ACC112 (cell line): ENCODE measurements around the gene CHRNA5.
A peak's percentile ranks its signal among the peaks of the same experiment; 100 is the strongest.
"Not testable (repeated sequence)": the region's sequence is repeated elsewhere in the genome, so short reads cannot be mapped to it uniquely, and the experiment has no call there.

Experiments
- H2AFZ ChIP-seq: fragments of 200-600 bp; sonication (generic); one replicate; pipeline ENCODE4 v1.6.0; 2017; ENCODE audit warnings: antibody characterized with exemption, low read length; ENCODE audit not compliant: unreplicated experiment
- H3K27ac ChIP-seq: fragments of 200-600 bp; sonication (generic); 2 replicates; pipeline ENCODE4 v1.5.1; 2014; ENCODE audit warnings: low read depth, mild to moderate bottlenecking, antibody characterized with exemption, low read length, moderate library complexity
- H3K27me3 ChIP-seq: fragments of 200-600 bp; sonication (generic); 2 replicates; pipeline ENCODE4 v1.6.1; 2014; ENCODE audit warnings: mild to moderate bottlenecking, antibody characterized with exemption, low read length, moderate library complexity, mixed read lengths; ENCODE audit not compliant: insufficient read depth
- H3K36me3 ChIP-seq: fragments of 200-600 bp; sonication (generic); 2 replicates; pipeline ENCODE4 v1.6.1; 2016; ENCODE audit warnings: mild to moderate bottlenecking, antibody characterized with exemption, low read length, moderate library complexity, mixed read lengths; ENCODE audit not compliant: insufficient read depth
- H3K4me1 ChIP-seq: fragments of 200-600 bp; sonication (generic); one replicate; pipeline ENCODE4 v1.6.1; 2016; ENCODE audit warnings: low read length, mixed read lengths; ENCODE audit not compliant: insufficient read depth, unreplicated experiment, control insufficient read depth
- H3K4me3 ChIP-seq: fragments of 200-600 bp; sonication (generic); 2 replicates; pipeline ENCODE4 v1.5.1; 2014; ENCODE audit warnings: mild to moderate bottlenecking, low read depth, low read length
- H3K79me2 ChIP-seq: fragments of 200-600 bp; sonication (generic); one replicate; pipeline ENCODE4 v1.6.0; 2016; ENCODE audit warnings: low read length; ENCODE audit not compliant: control insufficient read depth, unreplicated experiment, insufficient read depth

The CHRNA5 gene

DNA sequence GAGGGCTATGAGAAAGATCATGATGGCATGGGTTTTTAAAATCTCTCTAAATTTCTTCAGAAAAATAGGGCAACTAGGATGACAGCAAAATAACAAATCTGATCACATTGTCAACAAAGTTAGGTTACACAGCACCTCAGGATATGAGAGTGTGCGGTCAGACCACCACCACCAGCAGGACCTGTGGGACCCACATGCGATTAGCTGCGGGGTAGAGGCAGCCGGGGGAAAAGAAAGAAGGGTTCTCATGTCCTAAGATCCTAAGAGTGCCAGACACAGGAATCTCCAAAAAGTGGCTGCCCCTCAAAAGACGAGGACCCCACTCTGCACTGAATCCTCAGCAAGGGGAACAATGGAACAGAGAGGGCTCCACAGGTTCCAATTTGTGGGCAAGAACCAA, 39.9 kb downstream of the CHRNA5 start:
- no peak overlapping the region for H3K27ac ChIP-seq
- H3K4me3 ChIP-seq = no peak overlapping the region
- no peaks in the 10 kb centered on the region for H3K4me1 ChIP-seq
- H2AFZ ChIP-seq = no peak overlapping the region
- no peaks in the 10 kb centered on the region for H3K79me2 ChIP-seq
- H3K36me3 ChIP-seq = no peaks in the 10 kb centered on the region
- H3K27me3 ChIP-seq = peaks cover 25% of the 10 kb centered on the region

- H3K36me3 ChIP-seq = no peaks in the 10 kb centered on the region
- H3K79me2 ChIP-seq = no peaks in the 10 kb centered on the region
- H3K4me3 ChIP-seq = no peak overlapping the region
- H3K4me1 ChIP-seq = no peaks in the 10 kb centered on the region
- no peak overlapping the region for H3K27ac ChIP-seq
- no peak overlapping the region for H2AFZ ChIP-seq
- peaks cover 25% of the 10 kb centered on the region for H3K27me3 ChIP-seq
These were observed 40.4 kb downstream of the CHRNA5 start for GRCh38 chr15:78605680-78606079.

GRCh38 chr15:78609551-78609950, 44.2 kb downstream of the CHRNA5 start:
- H3K4me3 ChIP-seq, H3K4me1 ChIP-seq, H2AFZ ChIP-seq, H3K36me3 ChIP-seq, H3K79me2 ChIP-seq, H3K27ac ChIP-seq: not testable (repeated sequence)
- H3K27me3 ChIP-seq = peaks cover 13% of the 10 kb centered on the region

DNA sequence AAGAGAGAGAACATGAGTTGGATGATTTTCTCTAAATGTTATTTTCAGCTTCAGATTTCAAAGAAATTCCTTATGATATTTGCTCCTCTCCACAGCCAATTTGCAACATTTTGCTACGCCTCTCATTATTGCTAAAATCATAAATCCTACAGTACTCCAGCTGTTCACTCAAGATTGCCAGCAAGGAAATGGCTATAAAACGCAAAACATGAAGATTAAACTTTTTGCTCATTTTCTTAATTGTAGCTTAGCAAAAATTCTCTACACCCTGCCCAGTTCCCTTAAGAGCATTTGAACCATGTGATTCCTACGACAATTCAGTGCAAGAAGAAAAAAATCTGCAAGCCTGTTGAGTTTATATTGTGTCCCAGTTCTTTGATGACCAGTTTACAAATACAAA, 48.7 kb downstream of the CHRNA5 start:
- peaks cover 2% of the 10 kb centered on the region for H3K27me3 ChIP-seq
- H3K36me3 ChIP-seq = no peaks in the 10 kb centered on the region
- peaks cover 14% of the 10 kb centered on the region for H3K4me1 ChIP-seq
- no peak overlapping the region for H2AFZ ChIP-seq
- no peaks in the 10 kb centered on the region for H3K79me2 ChIP-seq
- no peak overlapping the region for H3K27ac ChIP-seq
- H3K4me3 ChIP-seq = no peak overlapping the region

- H2AFZ ChIP-seq = no peak overlapping the region
- H3K79me2 ChIP-seq = no peaks in the 10 kb centered on the region
- H3K4me3 ChIP-seq = no peak overlapping the region
- peaks cover 14% of the 10 kb centered on the region for H3K4me1 ChIP-seq
- H3K27ac ChIP-seq = no peak overlapping the region
- H3K36me3 ChIP-seq = no peaks in the 10 kb centered on the region
- peaks cover 14% of the 10 kb centered on the region for H3K27me3 ChIP-seq
These were observed 49.9 kb downstream of the CHRNA5 start for GRCh38 chr15:78615151-78615589.

- no peak overlapping the region for H2AFZ ChIP-seq
- H3K36me3 ChIP-seq = no peaks in the 10 kb centered on the region
- no peak overlapping the region for H3K27ac ChIP-seq
- H3K79me2 ChIP-seq = no peaks in the 10 kb centered on the region
- H3K4me3 ChIP-seq = no peak overlapping the region
- peaks cover 27% of the 10 kb centered on the region for H3K27me3 ChIP-seq
- peaks cover 14% of the 10 kb centered on the region for H3K4me1 ChIP-seq
These were observed 51.2 kb downstream of the CHRNA5 start for GRCh38 chr15:78616506-78616905.

DNA sequence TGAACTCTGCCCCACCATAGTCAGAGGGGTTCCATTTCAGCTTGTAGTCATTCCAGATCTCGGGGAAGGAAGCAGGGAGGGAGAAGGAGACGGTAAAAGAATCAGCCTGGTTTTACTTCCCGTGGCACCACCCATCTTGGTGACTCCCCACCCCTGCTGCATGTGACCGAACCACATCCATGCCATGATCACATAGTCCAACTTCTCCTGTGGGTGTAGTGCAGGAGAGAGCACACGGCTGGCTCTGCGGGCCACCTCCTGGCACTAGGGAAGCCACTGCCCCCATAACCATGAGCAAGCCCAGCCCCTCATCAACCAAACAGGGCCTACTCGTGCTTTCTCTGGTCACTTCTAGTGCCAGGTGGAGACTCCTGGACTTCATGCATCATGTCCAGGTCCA, 51.8 kb downstream of the CHRNA5 start:
- Histone ChIP-seq H3K27ac (no peak overlapping the region), H3K36me3 (no peaks in the 10 kb centered on the region), H3K27me3 (peaks cover 33% of the 10 kb centered on the region), H2AFZ (no peak overlapping the region), H3K79me2 (no peaks in the 10 kb centered on the region), H3K4me3 (no peak overlapping the region), H3K4me1 (peaks cover 14% of the 10 kb centered on the region)

DNA sequence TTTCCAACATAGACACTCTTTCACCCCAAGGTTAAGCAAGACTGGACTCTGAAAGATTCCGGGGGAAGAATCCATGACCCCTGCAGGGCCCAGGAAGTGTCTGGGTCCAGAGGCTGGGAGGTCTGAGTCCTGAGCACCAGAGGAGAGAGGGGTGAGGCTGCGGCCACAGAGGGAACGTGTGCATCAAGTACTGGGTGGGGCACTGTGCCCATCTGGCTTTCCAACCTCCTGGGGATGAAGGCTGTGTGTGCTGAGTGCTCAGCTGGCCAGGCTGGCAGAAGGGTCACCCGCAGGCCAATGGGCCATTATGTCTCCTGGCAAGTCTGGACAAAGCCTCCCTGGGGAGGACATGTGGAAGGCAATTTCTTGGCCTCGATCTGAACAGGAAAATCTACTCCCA, 52.2 kb downstream of the CHRNA5 start:
- Histone ChIP-seq H3K27ac (no peak overlapping the region), H3K4me3 (no peak overlapping the region), H3K79me2 (no peaks in the 10 kb centered on the region), H3K27me3 (peaks cover 37% of the 10 kb centered on the region), H3K36me3 (no peaks in the 10 kb centered on the region), H3K4me1 (peaks cover 14% of the 10 kb centered on the region), H2AFZ (no peak overlapping the region)

DNA sequence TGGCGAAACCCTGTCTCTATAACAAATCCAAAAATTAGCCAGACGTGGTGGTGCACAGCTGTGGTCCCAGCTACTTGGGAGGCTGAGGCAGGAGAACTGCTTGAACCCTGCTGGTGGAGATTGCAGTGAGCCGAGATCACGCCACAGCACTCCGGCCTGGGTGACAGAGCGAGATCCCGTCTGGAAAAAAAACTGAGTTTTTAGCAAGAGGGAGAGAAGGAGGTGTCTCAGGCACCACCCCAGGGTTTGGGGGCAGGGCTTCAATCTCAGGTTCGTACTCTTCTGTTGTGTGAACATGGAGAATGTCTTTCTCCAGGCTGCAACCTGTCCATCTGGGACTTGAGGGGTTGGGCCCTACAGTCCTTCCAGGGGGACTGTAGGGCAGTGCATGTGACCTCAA, 52.7 kb downstream of the CHRNA5 start:
- Histone ChIP-seq H3K4me3 (no peak overlapping the region), H3K36me3 (no peaks in the 10 kb centered on the region), H3K79me2 (no peaks in the 10 kb centered on the region), H3K4me1 (peaks cover 14% of the 10 kb centered on the region), H2AFZ (no peak overlapping the region), H3K27me3 (peaks cover 43% of the 10 kb centered on the region), H3K27ac (no peak overlapping the region)

DNA sequence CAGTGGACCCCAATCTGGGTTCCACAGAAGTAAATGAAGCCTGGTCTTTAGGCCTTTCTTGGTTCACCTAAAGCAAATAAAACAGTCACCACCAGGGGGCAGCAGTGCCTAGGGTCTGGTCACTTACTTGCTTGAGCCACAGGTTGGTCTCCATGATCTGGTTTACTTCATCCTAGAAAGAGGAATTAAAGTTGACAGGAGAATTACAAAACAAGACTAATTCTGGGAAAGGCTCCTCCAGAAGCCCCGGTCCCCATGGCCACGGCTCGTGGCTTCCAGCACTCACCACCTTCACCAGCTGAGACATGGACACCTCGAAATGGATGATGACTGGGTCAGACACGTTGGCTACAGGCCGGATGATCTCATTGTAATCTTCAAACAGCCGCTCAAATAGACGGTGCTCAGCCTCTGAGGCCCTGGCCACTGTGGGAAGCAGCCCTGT, 53.2 kb downstream of the CHRNA5 start:
- H3K27ac ChIP-seq = no peak overlapping the region
- no peaks in the 10 kb centered on the region for H3K79me2 ChIP-seq
- no peak overlapping the region for H2AFZ ChIP-seq
- H3K36me3 ChIP-seq = no peaks in the 10 kb centered on the region
- H3K4me3 ChIP-seq = peak overlapping the region; percentile 56
- H3K27me3 ChIP-seq = peaks cover 47% of the 10 kb centered on the region
- peaks cover 14% of the 10 kb centered on the region for H3K4me1 ChIP-seq

DNA sequence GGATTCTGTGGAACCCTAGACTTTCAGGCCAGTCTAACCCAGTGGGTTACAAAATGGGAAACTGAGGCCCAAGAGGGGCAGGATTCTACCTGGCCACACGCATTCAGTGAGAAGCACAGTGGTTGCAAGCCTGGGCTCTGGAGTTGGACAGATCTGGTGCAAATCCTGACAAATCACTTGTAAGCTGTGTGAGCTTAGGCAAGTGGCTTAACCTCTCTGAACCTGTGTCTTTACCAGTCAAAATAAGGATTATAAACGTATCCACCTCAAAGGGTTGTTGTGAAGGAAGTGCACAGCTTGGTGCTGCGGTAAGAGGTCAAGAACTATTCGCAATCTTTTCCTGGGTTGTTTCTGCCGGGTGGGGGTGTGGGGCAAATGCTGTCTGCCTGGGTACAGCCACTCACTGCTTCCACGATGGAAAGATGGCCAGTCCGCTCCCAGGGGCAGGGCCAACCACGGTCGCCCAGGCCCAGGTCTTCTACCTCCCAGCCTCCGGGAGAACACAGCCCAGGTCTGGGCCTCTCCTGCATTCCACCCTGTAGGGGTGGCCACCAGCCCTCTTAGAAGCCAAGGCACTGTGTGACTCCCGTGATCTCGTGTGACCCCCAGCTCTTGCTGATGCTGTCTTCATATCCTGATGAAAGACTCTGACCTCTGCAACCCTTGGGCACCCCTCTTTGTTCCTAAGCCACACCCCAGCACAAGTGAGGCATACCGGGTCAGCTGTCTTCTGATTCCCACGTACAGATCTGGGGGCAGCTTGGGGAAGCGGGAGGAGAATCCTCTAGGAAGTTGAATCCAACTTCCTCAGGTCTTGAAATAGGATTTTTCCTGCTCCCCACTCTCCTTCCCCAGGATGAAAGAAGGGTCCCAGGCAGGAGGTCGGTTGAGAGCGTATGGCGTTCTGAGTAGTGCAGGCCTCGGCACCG, 54.0 kb downstream of the CHRNA5 start:
- Histone ChIP-seq H3K36me3 (no peaks in the 10 kb centered on the region), H3K4me1 (peaks cover 14% of the 10 kb centered on the region), H2AFZ (no peak overlapping the region), H3K27ac (no peak overlapping the region), H3K27me3 (peaks cover 53% of the 10 kb centered on the region), H3K79me2 (no peaks in the 10 kb centered on the region), H3K4me3 (peak overlapping the region; percentile 66; the same call in 1 of the 2 replicates)
